GM13977 (cell line): ENCODE data around the gene STEEP1.

Source experiments
- DNase-seq: peaks from one replicate; pipeline ENCODE4 v3.0.0; 2012; ENCODE audit warnings: low spot score
- CTCF ChIP-seq: IDR thresholded peaks from 2 replicates; pipeline ENCODE4 v1.5.1; 2012; ENCODE audit warnings: mild to moderate bottlenecking, control low read depth; ENCODE audit not compliant: insufficient read depth; ENCODE audit errors: extremely low read depth, missing control alignments
- in situ Hi-C: fragments of 300-500 bp; cut with MboI; formaldehyde crosslinking; loops from one replicate; pipeline ENCODE4 v1.12.0; 2022; ENCODE audit warnings: low sequenced_read_pairs, low pct_unique_long_range_greater_than_20kb, mixed read lengths, inconsistent platforms; ENCODE audit not compliant: unreplicated experiment

STEEP1 gene

DNA sequence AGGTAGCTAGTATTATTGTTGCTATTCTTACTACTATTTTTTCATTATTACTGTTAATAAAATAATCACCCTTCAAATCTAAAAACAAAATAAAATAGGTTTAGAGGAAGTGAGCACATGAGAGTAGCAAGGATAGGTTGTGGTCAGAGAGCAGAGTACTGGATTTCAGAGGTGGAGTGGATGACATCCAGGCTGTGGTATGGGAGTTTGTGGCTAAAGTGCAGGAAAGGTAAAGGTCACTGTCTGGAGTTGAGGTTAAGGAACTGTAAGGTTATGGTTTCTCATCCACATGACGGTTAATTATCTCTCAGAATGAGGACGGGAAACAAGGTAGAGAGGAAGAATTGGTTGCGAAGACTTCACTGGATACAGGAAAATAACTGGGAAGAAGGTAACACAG lies 27.7 kb downstream of the STEEP1 start:
- TF ChIP-seq CTCF: no peak
- in situ Hi-C loops: no loop called here

DNA sequence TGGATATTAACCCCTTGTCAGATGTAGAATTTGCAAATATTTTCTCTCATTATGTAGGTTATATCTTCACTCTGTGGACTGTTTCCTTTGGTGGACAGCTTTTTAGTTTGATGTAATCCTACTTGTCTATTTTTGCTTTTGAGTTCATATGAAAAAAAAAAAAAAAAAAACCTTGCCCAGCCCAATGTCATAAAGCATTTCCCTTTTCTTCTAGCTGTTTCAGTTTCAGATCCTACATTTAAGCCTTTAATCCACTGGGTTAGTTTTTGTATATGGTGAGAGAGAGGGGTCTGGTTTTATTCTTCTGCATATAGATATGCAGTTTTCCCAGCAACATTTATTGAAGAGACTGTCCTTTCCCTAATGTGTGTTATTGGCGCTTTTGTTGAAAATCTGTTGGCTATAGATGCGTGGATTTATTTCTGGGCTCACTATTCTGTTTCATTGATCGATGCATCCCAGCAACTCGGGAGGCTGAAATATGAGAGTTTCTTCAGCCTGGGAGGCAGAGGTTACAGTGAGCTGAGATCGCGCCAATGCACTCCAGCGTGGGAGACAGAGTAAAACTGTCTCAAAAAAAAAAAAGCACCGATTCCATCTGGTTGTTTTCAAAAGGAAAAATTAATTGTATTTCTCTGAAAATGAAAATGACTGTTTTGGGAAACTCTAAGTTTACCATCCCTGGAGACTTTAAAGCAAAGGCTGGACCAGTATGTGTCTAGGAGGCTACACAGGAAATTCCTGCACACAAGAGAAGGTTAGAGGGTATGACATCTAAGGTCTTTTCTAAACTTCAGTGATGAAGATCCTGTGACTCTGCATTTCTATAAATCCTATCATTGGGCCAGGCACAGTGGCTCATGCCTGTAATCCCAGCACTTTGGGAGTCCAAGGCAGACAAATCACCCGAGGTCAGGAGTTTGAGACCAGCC lies 35.6 kb downstream of the STEEP1 start:
- no peak for DNase-seq
- TF ChIP-seq CTCF: no peak
- in situ Hi-C loops: no loop called here

More for the DNA sequence above, 27.7 kb downstream of the STEEP1 start:
- no peak for DNase-seq

GRCh38 chrX:119523664-119524184 lies 41.5 kb downstream of the STEEP1 start:
- DNase-seq: no peak
- in situ Hi-C loops: loop anchor here (25.0 kb wide), 2 partner anchors 214 to 364 kb away; partner anchors contain the start of gene AKAP14
- TF ChIP-seq CTCF: no peak

GRCh38 chrX:119521246-119521645 lies 44.0 kb downstream of the STEEP1 start:
- in situ Hi-C loops: loop anchor here (25.0 kb wide), 2 partner anchors 216 to 366 kb away; partner anchors contain the start of gene AKAP14
- no peak for DNase-seq
- no peak for TF ChIP-seq CTCF

GRCh38 chrX:119518371-119518770 lies 46.8 kb downstream of the STEEP1 start:
- in situ Hi-C loops: loop anchor here (25.0 kb wide), 2 partner anchors 219 to 369 kb away; partner anchors contain the start of gene AKAP14
- DNase-seq: no peak
- TF ChIP-seq CTCF: no peak

DNA sequence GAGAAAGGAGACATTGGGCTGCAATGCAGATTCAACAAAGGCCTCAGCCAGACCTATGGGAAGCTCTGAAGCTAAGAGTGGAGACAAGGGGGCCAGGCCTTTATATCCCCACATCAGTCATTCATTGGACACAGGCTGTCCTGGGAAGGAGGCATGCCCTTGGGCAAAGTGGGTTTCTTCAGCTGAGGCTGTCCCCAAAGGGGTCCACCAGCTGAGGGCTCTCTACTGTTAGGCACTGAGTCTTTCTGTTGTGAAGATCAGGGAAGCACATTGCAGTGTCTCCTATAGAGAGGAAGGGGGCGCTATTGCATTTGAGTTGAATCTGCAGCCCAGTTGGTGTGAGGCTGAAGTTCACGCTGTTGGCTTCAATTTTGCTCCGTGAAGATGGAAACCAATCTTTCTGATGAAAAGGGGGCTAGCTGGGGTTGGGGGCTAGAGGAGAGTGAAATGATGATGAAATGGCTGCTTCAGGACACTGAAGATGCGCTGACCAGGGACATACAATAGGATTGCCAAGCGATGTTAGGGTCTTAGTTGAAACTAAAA lies 49.0 kb downstream of the STEEP1 start:
- in situ Hi-C loops: loop anchor here (25.0 kb wide), 2 partner anchors 221 to 371 kb away; partner anchors contain the start of gene AKAP14
- TF ChIP-seq CTCF: peak; percentile 86
- DNase-seq: peak; percentile 84
